Osteoblast (primary cell): ENCODE data around the gene CNPY1. TPM values are rescaled to one million over a fixed set of nuclear protein-coding genes. Genes with fewer than 3 reads are reported as not detected.
A peak's percentile ranks its signal among the peaks of the same experiment; 100 is the strongest.

Experiments
- DNase-seq: peaks from one replicate; pipeline ENCODE4 v3.0.0; 2011; ENCODE audit warnings: low spot score, mixed read lengths; ENCODE audit not compliant: insufficient read length; ENCODE audit errors: missing footprints
- H2AFZ ChIP-seq: 2 replicates; pipeline ENCODE4 v1.6.0; 2011; ENCODE audit warnings: mild to moderate bottlenecking, low read length
- H3K27ac ChIP-seq: 2 replicates; pipeline ENCODE4 v1.5.1; 2011; ENCODE audit warnings: mild to moderate bottlenecking, low read depth, low read length, moderate library complexity
- H3K27me3 ChIP-seq: 2 replicates; pipeline ENCODE4 v1.6.0; 2012; ENCODE audit warnings: mild to moderate bottlenecking, control low read depth, inconsistent platforms, low read length, moderate library complexity; ENCODE audit not compliant: insufficient read depth
- H3K36me3 ChIP-seq: 2 replicates; pipeline ENCODE4 v1.5.1; 2011; ENCODE audit warnings: mild to moderate bottlenecking, low read length, control low read depth, moderate library complexity; ENCODE audit not compliant: insufficient read depth
- H3K4me1 ChIP-seq: 2 replicates; pipeline ENCODE4 v1.5.1; 2011; ENCODE audit warnings: mild to moderate bottlenecking, low read length, control low read depth, moderate library complexity; ENCODE audit not compliant: insufficient read depth
- H3K4me2 ChIP-seq: 2 replicates; pipeline ENCODE4 v1.6.0; 2011; ENCODE audit warnings: mild to moderate bottlenecking, low read length; ENCODE audit not compliant: insufficient read depth
- H3K4me3 ChIP-seq: fragments of 200-600 bp; sonication (generic); 3 replicates; pipeline ENCODE4 v1.5.1; 2012; ENCODE audit warnings: mild to moderate bottlenecking, low read length, inconsistent platforms; ENCODE audit not compliant: insufficient read depth
- H3K79me2 ChIP-seq: 2 replicates; pipeline ENCODE4 v1.6.0; 2012; ENCODE audit warnings: mild to moderate bottlenecking, low read length, control low read depth, inconsistent platforms; ENCODE audit not compliant: insufficient read depth
- H3K9me3 ChIP-seq: 2 replicates; pipeline ENCODE4 v1.5.1; 2011; ENCODE audit warnings: low read depth, low read length, control low read depth
- H4K20me1 ChIP-seq: 2 replicates; pipeline ENCODE4 v1.6.0; 2012; ENCODE audit warnings: mild to moderate bottlenecking, low read length, control low read depth; ENCODE audit not compliant: insufficient read depth
- CTCF ChIP-seq: IDR thresholded peaks from 2 replicates; pipeline ENCODE4 v1.5.1; 2011; ENCODE audit warnings: mild to moderate bottlenecking, low read depth, low read length, moderate library complexity; ENCODE audit errors: extremely low read depth
- total RNA-seq: library from RNA; depleted of rRNA; stranded (reverse); fragments of >200 nt; gene quantifications from 2 replicates; pipeline ENCODE4 v1.2.3, GENCODE V29; 2012

Gene CNPY1
- total RNA-seq, 1 donor = not detected

- no peak overlapping the region for H3K27ac ChIP-seq
- DNase-seq = no peak
- peaks cover 8% of the 10 kb centered on the region for H3K27me3 ChIP-seq
- no peaks in the 10 kb centered on the region for H3K79me2 ChIP-seq
- H3K36me3 ChIP-seq = no peaks in the 10 kb centered on the region
- H3K4me1 ChIP-seq = peaks cover 6% of the 10 kb centered on the region
- no peak overlapping the region for H3K4me3 ChIP-seq
- H2AFZ ChIP-seq = no peak overlapping the region
- H3K4me2 ChIP-seq = no peak overlapping the region
- H4K20me1 ChIP-seq = no peaks in the 10 kb centered on the region
- TF ChIP-seq CTCF = no peak
- H3K9me3 ChIP-seq = no peaks in the 10 kb centered on the region
These were observed 50.7 kb downstream of the CNPY1 start for GRCh38 chr7:155495440-155496248.

- no peak for TF ChIP-seq CTCF
- Histone ChIP-seq H3K27me3 (peaks cover 8% of the 10 kb centered on the region), H3K4me3 (no peak overlapping the region), H3K4me2 (no peak overlapping the region), H3K79me2 (no peaks in the 10 kb centered on the region), H3K9me3 (no peaks in the 10 kb centered on the region), H4K20me1 (no peaks in the 10 kb centered on the region), H3K36me3 (no peaks in the 10 kb centered on the region), H3K27ac (no peak overlapping the region), H3K4me1 (peaks cover 6% of the 10 kb centered on the region), H2AFZ (no peak overlapping the region)
- DNase-seq = peak; percentile 80
These were observed 51.8 kb downstream of the CNPY1 start for GRCh38 chr7:155494551-155494950.

GRCh38 chr7:155493744-155494538 is 52.4 kb downstream of the CNPY1 start:
- H3K4me2 ChIP-seq = no peak overlapping the region
- H4K20me1 ChIP-seq = no peaks in the 10 kb centered on the region
- no peaks in the 10 kb centered on the region for H3K36me3 ChIP-seq
- H3K27me3 ChIP-seq = peaks cover 5% of the 10 kb centered on the region
- H3K27ac ChIP-seq = no peak overlapping the region
- no peak for DNase-seq
- H2AFZ ChIP-seq = no peak overlapping the region
- TF ChIP-seq CTCF = no peak
- no peaks in the 10 kb centered on the region for H3K79me2 ChIP-seq
- H3K4me1 ChIP-seq = peaks cover 6% of the 10 kb centered on the region
- H3K4me3 ChIP-seq = no peak overlapping the region
- H3K9me3 ChIP-seq = no peaks in the 10 kb centered on the region

- Histone ChIP-seq H3K4me1 (peaks cover 6% of the 10 kb centered on the region), H2AFZ (no peak overlapping the region), H4K20me1 (no peaks in the 10 kb centered on the region), H3K79me2 (no peaks in the 10 kb centered on the region), H3K36me3 (no peaks in the 10 kb centered on the region), H3K4me3 (no peak overlapping the region), H3K27ac (no peak overlapping the region), H3K4me2 (no peak overlapping the region), H3K27me3 (no peaks in the 10 kb centered on the region), H3K9me3 (no peaks in the 10 kb centered on the region)
- peak; percentile 89 for DNase-seq
- no peak for TF ChIP-seq CTCF
These were observed 54.5 kb downstream of the CNPY1 start for GRCh38 chr7:155491812-155492211.
